HepG2 (cell line): ENCODE data around the gene TRAPPC1. TPM values are rescaled to one million over a fixed set of nuclear protein-coding genes. Genes with fewer than 3 reads are reported as not detected.

Experiments used
- ATF4 ChIP-seq, 2 experiments: fragments of 450-650 bp in 1 of 2; sonication (generic) in 1 of 2; formaldehyde crosslinking; IDR thresholded peaks; 2 replicates each; pipeline versions ENCODE4 v1.5.0 to v1.8.0; 2020 to 2022; ENCODE audit warnings: mild to moderate bottlenecking in 1 of 2, missing genetic modification reagents in 1 of 2
- ATRX ChIP-seq: sonication (generic); formaldehyde crosslinking; IDR thresholded peaks from 2 replicates; pipeline ENCODE4 v1.4.0; 2020; ENCODE audit warnings: missing genetic modification reagents, borderline replicate concordance
- GTF2F1 ChIP-seq: fragments of 150-350 bp; IDR thresholded peaks from 2 replicates; pipeline ENCODE4 v1.6.1; 2014; ENCODE audit warnings: low read length
- KAT7 ChIP-seq: IDR thresholded peaks from 2 replicates; pipeline ENCODE4 v1.6.1; 2018; ENCODE audit warnings: borderline replicate concordance, missing compliant biosample characterization
- LBX2 ChIP-seq: sonication (generic); formaldehyde crosslinking; IDR thresholded peaks from 2 replicates; pipeline ENCODE4 v1.5.0; 2020; ENCODE audit warnings: missing genetic modification reagents, mild to moderate bottlenecking, borderline replicate concordance
- PCBP1 ChIP-seq: fragments of 200-400 bp; formaldehyde crosslinking; IDR thresholded peaks from 2 replicates; pipeline ENCODE4 v1.6.1; 2017; ENCODE audit warnings: mild to moderate bottlenecking, low read depth, low read length, borderline replicate concordance
- SAP130 ChIP-seq: IDR thresholded peaks from 2 replicates; pipeline ENCODE4 v1.6.1; 2016; ENCODE audit warnings: low read depth
- SP5 ChIP-seq: IDR thresholded peaks from 2 replicates; pipeline ENCODE4 v1.6.1; 2016; ENCODE audit warnings: low read depth, borderline replicate concordance
- U2AF2 ChIP-seq: fragments of 200-400 bp; formaldehyde crosslinking; IDR thresholded peaks from 2 replicates; pipeline ENCODE4 v1.6.1; 2017; ENCODE audit warnings: low read depth, mild to moderate bottlenecking, low read length
- ZNF24 ChIP-seq: fragments of 450-650 bp; IDR thresholded peaks from 2 replicates; pipeline ENCODE4 v1.6.1; 2017; ENCODE audit warnings: antibody characterized with exemption, mild to moderate bottlenecking
- ZNF264 ChIP-seq: sonication (generic); formaldehyde crosslinking; IDR thresholded peaks from 2 replicates; pipeline ENCODE4 v1.4.0; 2020; ENCODE audit warnings: missing genetic modification reagents
- ZNF530 ChIP-seq: sonication (generic); formaldehyde crosslinking; IDR thresholded peaks from 2 replicates; pipeline ENCODE4 v1.5.0; 2020; ENCODE audit warnings: low read depth, mild to moderate bottlenecking, missing genetic modification reagents
- ZNF800 ChIP-seq: sonication (generic); formaldehyde crosslinking; IDR thresholded peaks from 2 replicates; pipeline ENCODE4 v1.4.0; 2020; ENCODE audit warnings: missing genetic modification reagents
- ZSCAN12 ChIP-seq: sonication (generic); formaldehyde crosslinking; IDR thresholded peaks from 2 replicates; pipeline ENCODE4 v1.9.0; 2021; ENCODE audit warnings: mild to moderate bottlenecking, missing genetic modification reagents
- polyA plus RNA-seq, 8 experiments: library from polyadenylated mRNA; depleted of rRNA in 3 of 8; stranded (reverse) in 7 of 8; unstranded in 1 of 8; fragments of >200 nt; fragmentation: Illumina TruSeq in 4 of 8; extraction: Trizol in 4 of 8; gene quantifications; 2 replicates each; pipeline versions ENCODE4 v1.2.1 to v1.2.3, GENCODE V29; 2011 to 2016; ENCODE audit warnings: low read depth in 4 of 8, missing spikeins in 1 of 8, mixed read lengths in 1 of 8; ENCODE audit not compliant: insufficient read depth in 1 of 8
- total RNA-seq, 5 experiments: library from RNA; depleted of rRNA; stranded (reverse); fragments of >200 nt; fragmentation: Illumina TruSeq; extraction: Trizol; gene quantifications; 2 replicates each; pipeline ENCODE4 v1.2.3, GENCODE V29; 2016; ENCODE audit warnings: low read depth in 1 of 5
- TF ChIP-seq, protein P1 (sequence below): sonication (generic); formaldehyde crosslinking; IDR thresholded peaks from 2 replicates; pipeline ENCODE4 v1.4.0; 2020; ENCODE audit warnings: mild to moderate bottlenecking, low read depth, missing genetic modification reagents
- TF ChIP-seq, protein P2 (sequence below): IDR thresholded peaks from 2 replicates; pipeline ENCODE4 v1.6.1; 2018; ENCODE audit warnings: missing genetic modification reagents, mild to moderate bottlenecking, missing compliant biosample characterization
- TF ChIP-seq, protein P3 (sequence below): sonication (generic); formaldehyde crosslinking; IDR thresholded peaks from 2 replicates; pipeline ENCODE4 v1.8.0; 2022; ENCODE audit warnings: mild to moderate bottlenecking, missing genetic modification reagents, moderate library complexity
- TF ChIP-seq, protein P4 (sequence below): sonication (generic); formaldehyde crosslinking; IDR thresholded peaks from 2 replicates; pipeline ENCODE4 v1.4.0; 2020; ENCODE audit warnings: mild to moderate bottlenecking, missing genetic modification reagents
- TF ChIP-seq, protein P5 (sequence below): sonication (generic); formaldehyde crosslinking; IDR thresholded peaks from 2 replicates; pipeline ENCODE4 v1.5.1; 2020; ENCODE audit warnings: missing genetic modification reagents, mild to moderate bottlenecking, borderline replicate concordance

Gene TRAPPC1
- total and polyA plus RNA-seq, 2 of the 13 experiments (the other 11 are each of a cell fraction or from before 2014, with no cell fraction given): 28.1 to 44.9 TPM

DNA sequence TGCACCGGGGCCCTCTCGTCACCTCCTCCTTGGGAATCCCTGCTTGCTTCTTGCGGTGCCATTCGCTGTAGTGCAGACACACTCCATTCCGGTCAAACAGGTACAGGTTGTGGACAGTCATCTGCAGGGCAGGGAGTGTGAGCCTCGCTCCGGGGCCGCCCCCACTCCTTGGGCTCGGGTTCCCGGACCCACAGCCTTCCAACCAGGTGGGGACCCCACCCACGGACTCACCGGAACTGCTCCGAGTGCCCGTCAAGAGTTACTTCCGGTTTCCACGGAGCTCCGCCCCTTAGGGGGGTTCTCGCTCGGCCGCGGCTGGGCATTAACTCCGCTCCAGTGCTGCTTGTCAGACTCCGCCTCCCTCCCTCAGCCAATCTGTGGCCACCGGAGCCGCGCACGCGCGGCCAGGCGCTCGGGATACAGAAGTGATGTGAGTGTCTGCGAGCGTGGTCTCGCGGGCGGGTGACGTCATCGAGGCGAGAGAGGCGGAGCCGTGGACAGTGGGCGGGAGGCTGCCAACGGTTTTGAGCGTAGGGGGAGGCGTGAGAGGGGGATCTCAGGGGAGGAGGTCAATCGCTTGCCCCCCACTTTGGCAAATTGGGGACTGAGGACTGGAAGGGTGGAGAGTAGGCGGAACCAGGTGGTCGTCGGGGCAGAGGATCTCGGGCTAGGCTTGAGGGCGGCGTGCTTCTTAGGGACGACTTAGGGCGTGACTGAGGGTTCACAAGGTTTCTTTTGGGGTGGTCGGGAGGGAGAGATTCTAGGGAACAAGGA is at the start of gene TRAPPC1, which contains the start of gene CNTROB (continued):
- TF ChIP-seq ZSCAN12 (no peak), ATRX (CRISPR knock-in tag) (no peak), ZNF530 (CRISPR knock-in tag) (no peak), KAT7 (CRISPR knock-in tag) (peak; percentile 11; the same call in 1 of the 2 replicates), ZNF264 (CRISPR knock-in tag) (no peak), U2AF2 (no peak), LBX2 (CRISPR knock-in tag) (no peak), ZNF800 (CRISPR knock-in tag) (no peak), ATF4 (CRISPR knock-in tag; IDR thresholded peaks at IDR 0.05) (no peak), ZNF24 (no peak), SP5 (CRISPR knock-in tag) (peak; percentile 67; the same call in 1 of the 2 replicates), GTF2F1 (no peak; the same call in 1 of the 2 replicates), SAP130 (CRISPR knock-in tag) (peak; percentile 92), PCBP1 (0 out of 2 replicates have a peak, but pooled peaks have one; percentile 74)
- TF ChIP-seq, protein P1, sequence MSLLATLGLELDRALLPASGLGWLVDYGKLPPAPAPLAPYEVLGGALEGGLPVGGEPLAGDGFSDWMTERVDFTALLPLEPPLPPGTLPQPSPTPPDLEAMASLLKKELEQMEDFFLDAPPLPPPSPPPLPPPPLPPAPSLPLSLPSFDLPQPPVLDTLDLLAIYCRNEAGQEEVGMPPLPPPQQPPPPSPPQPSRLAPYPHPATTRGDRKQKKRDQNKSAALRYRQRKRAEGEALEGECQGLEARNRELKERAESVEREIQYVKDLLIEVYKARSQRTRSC (CRISPR knock-in tag): 0 out of 2 replicates have a peak, but pooled peaks have one; percentile 26
- TF ChIP-seq, protein P2, sequence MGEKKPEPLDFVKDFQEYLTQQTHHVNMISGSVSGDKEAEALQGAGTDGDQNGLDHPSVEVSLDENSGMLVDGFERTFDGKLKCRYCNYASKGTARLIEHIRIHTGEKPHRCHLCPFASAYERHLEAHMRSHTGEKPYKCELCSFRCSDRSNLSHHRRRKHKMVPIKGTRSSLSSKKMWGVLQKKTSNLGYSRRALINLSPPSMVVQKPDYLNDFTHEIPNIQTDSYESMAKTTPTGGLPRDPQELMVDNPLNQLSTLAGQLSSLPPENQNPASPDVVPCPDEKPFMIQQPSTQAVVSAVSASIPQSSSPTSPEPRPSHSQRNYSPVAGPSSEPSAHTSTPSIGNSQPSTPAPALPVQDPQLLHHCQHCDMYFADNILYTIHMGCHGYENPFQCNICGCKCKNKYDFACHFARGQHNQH (CRISPR knock-in tag): no peak
- TF ChIP-seq, protein P3, sequence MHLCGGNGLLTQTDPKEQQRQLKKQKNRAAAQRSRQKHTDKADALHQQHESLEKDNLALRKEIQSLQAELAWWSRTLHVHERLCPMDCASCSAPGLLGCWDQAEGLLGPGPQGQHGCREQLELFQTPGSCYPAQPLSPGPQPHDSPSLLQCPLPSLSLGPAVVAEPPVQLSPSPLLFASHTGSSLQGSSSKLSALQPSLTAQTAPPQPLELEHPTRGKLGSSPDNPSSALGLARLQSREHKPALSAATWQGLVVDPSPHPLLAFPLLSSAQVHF (CRISPR knock-in tag): no peak
- TF ChIP-seq, protein P4, sequence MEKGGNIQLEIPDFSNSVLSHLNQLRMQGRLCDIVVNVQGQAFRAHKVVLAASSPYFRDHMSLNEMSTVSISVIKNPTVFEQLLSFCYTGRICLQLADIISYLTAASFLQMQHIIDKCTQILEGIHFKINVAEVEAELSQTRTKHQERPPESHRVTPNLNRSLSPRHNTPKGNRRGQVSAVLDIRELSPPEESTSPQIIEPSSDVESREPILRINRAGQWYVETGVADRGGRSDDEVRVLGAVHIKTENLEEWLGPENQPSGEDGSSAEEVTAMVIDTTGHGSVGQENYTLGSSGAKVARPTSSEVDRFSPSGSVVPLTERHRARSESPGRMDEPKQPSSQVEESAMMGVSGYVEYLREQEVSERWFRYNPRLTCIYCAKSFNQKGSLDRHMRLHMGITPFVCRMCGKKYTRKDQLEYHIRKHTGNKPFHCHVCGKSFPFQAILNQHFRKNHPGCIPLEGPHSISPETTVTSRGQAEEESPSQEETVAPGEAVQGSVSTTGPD (CRISPR knock-in tag): no peak
- TF ChIP-seq, protein P5, sequence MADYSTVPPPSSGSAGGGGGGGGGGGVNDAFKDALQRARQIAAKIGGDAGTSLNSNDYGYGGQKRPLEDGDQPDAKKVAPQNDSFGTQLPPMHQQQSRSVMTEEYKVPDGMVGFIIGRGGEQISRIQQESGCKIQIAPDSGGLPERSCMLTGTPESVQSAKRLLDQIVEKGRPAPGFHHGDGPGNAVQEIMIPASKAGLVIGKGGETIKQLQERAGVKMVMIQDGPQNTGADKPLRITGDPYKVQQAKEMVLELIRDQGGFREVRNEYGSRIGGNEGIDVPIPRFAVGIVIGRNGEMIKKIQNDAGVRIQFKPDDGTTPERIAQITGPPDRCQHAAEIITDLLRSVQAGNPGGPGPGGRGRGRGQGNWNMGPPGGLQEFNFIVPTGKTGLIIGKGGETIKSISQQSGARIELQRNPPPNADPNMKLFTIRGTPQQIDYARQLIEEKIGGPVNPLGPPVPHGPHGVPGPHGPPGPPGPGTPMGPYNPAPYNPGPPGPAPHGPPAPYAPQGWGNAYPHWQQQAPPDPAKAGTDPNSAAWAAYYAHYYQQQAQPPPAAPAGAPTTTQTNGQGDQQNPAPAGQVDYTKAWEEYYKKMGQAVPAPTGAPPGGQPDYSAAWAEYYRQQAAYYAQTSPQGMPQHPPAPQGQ: no peak
